GM18951 (cell line): ENCODE measurements around the gene VIPR1.

Experiments
- POLR2A ChIP-seq: IDR thresholded peaks from 4 replicates; pipeline ENCODE4 v1.6.1; 2011; ENCODE audit warnings: mild to moderate bottlenecking; ENCODE audit not compliant: insufficient read length, insufficient read depth; ENCODE audit errors: extremely low read depth
- in situ Hi-C: fragments of 300-500 bp; cut with MboI; formaldehyde crosslinking; loops from one replicate; pipeline ENCODE4 v1.12.0; 2022; ENCODE audit warnings: low sequenced_read_pairs, mixed read lengths, inconsistent platforms; ENCODE audit not compliant: unreplicated experiment

Gene VIPR1

GRCh38 chr3:42526616-42527367 lies 24.3 kb downstream of the VIPR1 start:
- in situ Hi-C loops, result loop anchor here (25.0 kb wide), 1 partner anchor 289 kb away; no protein-coding TSS in a partner anchor
- no peak for TF ChIP-seq POLR2A

GRCh38 chr3:42527368-42527917 lies 25.0 kb downstream of the VIPR1 start:
- in situ Hi-C loops, result loop anchor here (25.0 kb wide), 1 partner anchor 290 kb away; no protein-coding TSS in a partner anchor
- no peak for TF ChIP-seq POLR2A

GRCh38 chr3:42529468-42529867 lies 27.0 kb downstream of the VIPR1 start:
- TF ChIP-seq POLR2A, result no peak
- in situ Hi-C loops, result loop anchor here (25.0 kb wide), 1 partner anchor 292 kb away; no protein-coding TSS in a partner anchor

GRCh38 chr3:42530073-42530472 lies 27.6 kb downstream of the VIPR1 start:
- TF ChIP-seq POLR2A, result no peak
- in situ Hi-C loops, result loop anchor here (25.0 kb wide), 1 partner anchor 293 kb away; no protein-coding TSS in a partner anchor

- in situ Hi-C loops, result loop anchor here (25.0 kb wide), 1 partner anchor 294 kb away; no protein-coding TSS in a partner anchor
- no peak for TF ChIP-seq POLR2A
Observed at GRCh38 chr3:42531470-42531869, 29.0 kb downstream of the VIPR1 start.

- in situ Hi-C loops, result loop anchor here (25.0 kb wide), 1 partner anchor 295 kb away; no protein-coding TSS in a partner anchor
- no peak for TF ChIP-seq POLR2A
Observed at GRCh38 chr3:42532229-42532628, 29.8 kb downstream of the VIPR1 start.

- in situ Hi-C loops, result loop anchor here (25.0 kb wide), 1 partner anchor 296 kb away; no protein-coding TSS in a partner anchor
- no peak for TF ChIP-seq POLR2A
Observed at GRCh38 chr3:42533161-42533897, 30.9 kb downstream of the VIPR1 start.

GRCh38 chr3:42535981-42536784 lies 33.7 kb downstream of the VIPR1 start:
- in situ Hi-C loops, result loop anchor here (25.0 kb wide), 1 partner anchor 299 kb away; no protein-coding TSS in a partner anchor
- no peak for TF ChIP-seq POLR2A

- no peak for TF ChIP-seq POLR2A
- in situ Hi-C loops, result loop anchor here (25.0 kb wide), 1 partner anchor 300 kb away; no protein-coding TSS in a partner anchor
Observed at GRCh38 chr3:42537350-42537749, 34.9 kb downstream of the VIPR1 start.

GRCh38 chr3:42539871-42540714 lies 37.6 kb downstream of the VIPR1 start:
- in situ Hi-C loops, result loop anchor here (25.0 kb wide), 1 partner anchor 303 kb away; no protein-coding TSS in a partner anchor

GRCh38 chr3:42541079-42541478 lies 38.6 kb downstream of the VIPR1 start:
- in situ Hi-C loops, result loop anchor here (25.0 kb wide), 1 partner anchor 304 kb away; no protein-coding TSS in a partner anchor
- no peak for TF ChIP-seq POLR2A

More at GRCh38 chr3:42539871-42540714, 37.6 kb downstream of the VIPR1 start:
- TF ChIP-seq POLR2A, result no peak

- TF ChIP-seq POLR2A, result no peak
Observed at GRCh38 chr3:42544492-42545283, 42.2 kb downstream of the VIPR1 start.

More at GRCh38 chr3:42544492-42545283, 42.2 kb downstream of the VIPR1 start:
- in situ Hi-C loops, result loop anchor here (25.0 kb wide), 1 partner anchor 307 kb away; no protein-coding TSS in a partner anchor
